GM19324 (cell line): ENCODE data around the gene RAB27B.

Source experiments
- ATAC-seq: cut with Tn5 transposase; IDR thresholded peaks from one replicate; pipeline ENCODE4 v1.9.1; 2021; ENCODE audit warnings: mild to moderate bottlenecking, moderate library complexity; ENCODE audit not compliant: unreplicated experiment, low FRiP score

RAB27B gene

GRCh38 chr18:54859667-54860421, 31.6 kb downstream of the RAB27B start:
- ATAC-seq: no peak

- no peak for ATAC-seq
Observed at GRCh38 chr18:54860941-54861340, 32.7 kb downstream of the RAB27B start.

- no peak for ATAC-seq
Observed at GRCh38 chr18:54867131-54867530, 38.9 kb downstream of the RAB27B start.

GRCh38 chr18:54871231-54871630, 43.0 kb downstream of the RAB27B start:
- no peak for ATAC-seq

- no peak for ATAC-seq
Observed at GRCh38 chr18:54872681-54873080, 44.4 kb downstream of the RAB27B start.

- no peak for ATAC-seq
Observed at GRCh38 chr18:54873884-54874255, 45.6 kb downstream of the RAB27B start.

GRCh38 chr18:54875063-54875462, 46.8 kb downstream of the RAB27B start:
- ATAC-seq: no peak

- no peak for ATAC-seq
Observed at GRCh38 chr18:54877076-54877475, 48.8 kb downstream of the RAB27B start.

- ATAC-seq: no peak
Observed at GRCh38 chr18:54878159-54878622, 49.9 kb downstream of the RAB27B start.

GRCh38 chr18:54878659-54879358, 50.5 kb downstream of the RAB27B start:
- ATAC-seq: no peak

GRCh38 chr18:54879691-54880090, 51.4 kb downstream of the RAB27B start:
- ATAC-seq: no peak

- ATAC-seq: no peak
Observed at GRCh38 chr18:54880395-54881105, 52.3 kb downstream of the RAB27B start.

- ATAC-seq: no peak
Observed at GRCh38 chr18:54881229-54881768, 53.0 kb downstream of the RAB27B start.

GRCh38 chr18:54882318-54882717, 54.0 kb downstream of the RAB27B start:
- ATAC-seq: no peak

- ATAC-seq: no peak
Observed at GRCh38 chr18:54883816-54884604, 55.7 kb downstream of the RAB27B start.

GRCh38 chr18:54888378-54888777, 60.1 kb downstream of the RAB27B start:
- no peak for ATAC-seq

- ATAC-seq: no peak
Observed at GRCh38 chr18:54888933-54889332, 60.7 kb downstream of the RAB27B start.

GRCh38 chr18:54899500-54899899, 71.2 kb downstream of the RAB27B start:
- ATAC-seq: no peak

GRCh38 chr18:54900290-54900689, 72.0 kb downstream of the RAB27B start:
- no peak for ATAC-seq

GRCh38 chr18:54904581-54904980, 76.3 kb downstream of the RAB27B start:
- no peak for ATAC-seq
